GM19438 (cell line): ENCODE results near the gene WDR93.
"Not testable (repeated sequence)": the region's sequence is repeated elsewhere in the genome, so short reads cannot be mapped to it uniquely, and the experiment has no call there.

Experiments used
- ATAC-seq: cut with Tn5 transposase; IDR thresholded peaks from one replicate; pipeline ENCODE4 v1.9.1; 2021; ENCODE audit warnings: low read depth; ENCODE audit not compliant: unreplicated experiment

Gene WDR93

DNA sequence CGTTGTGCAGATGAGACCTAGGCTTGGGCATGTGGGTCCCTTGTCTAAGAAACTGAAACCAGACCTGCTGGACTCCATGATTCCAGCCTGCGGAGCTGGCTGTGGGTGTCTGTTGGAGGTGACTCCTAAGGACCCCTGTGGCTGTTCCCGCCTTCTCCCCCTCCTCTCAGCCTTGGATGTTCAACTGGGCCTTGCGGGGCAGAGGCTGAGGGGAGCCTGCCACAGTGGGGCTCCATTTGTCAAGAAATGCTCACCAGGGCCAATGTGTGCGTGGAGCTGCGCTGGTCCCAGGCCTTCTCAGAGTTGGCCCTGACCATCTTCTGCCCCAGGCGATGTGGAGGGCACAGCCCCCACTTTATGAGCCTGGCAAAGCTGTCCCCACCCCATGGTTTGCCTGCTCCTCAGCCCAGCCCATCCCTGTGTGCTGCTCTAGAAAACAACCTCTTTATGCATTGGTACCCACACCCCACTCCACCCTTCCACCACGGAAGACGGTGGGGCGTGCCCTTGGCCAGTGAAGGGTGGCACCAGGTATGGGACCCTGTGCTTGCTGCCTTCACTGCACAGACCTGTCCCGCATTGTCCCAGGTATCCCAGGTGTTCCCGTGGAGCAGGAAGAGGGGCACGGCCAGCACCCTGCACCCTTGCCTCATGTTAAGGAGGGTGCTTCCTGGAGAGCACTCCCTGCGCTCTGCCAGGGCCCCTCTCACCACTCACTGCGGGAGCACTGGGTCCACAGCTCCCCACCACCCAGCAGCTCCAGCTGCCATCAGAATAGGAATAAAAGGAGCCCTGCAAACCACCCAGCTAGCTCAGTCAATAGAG lies 93.5 kb downstream of the WDR93 start:
- ATAC-seq = no peak

GRCh38 chr15:89784686-89784960 lies 94.0 kb downstream of the WDR93 start:
- ATAC-seq = no peak

GRCh38 chr15:89785064-89785773 lies 94.6 kb downstream of the WDR93 start:
- no peak for ATAC-seq

DNA sequence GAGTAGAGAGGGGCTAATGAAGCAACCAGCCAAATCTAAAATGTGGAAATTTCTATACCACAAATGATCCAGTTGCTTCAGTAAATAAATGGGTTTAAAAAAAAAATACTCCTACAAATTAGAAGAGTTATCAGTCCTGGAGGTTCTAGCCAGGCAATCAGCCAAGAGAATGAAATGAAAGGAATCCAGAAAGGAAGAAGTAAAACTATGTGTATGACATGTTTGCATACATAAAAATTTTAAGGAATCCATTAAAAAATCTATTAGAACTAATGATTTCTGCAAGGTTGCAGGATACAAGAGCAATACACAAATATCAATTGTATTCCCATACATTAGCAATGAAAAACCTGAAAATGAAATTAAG lies 95.1 kb downstream of the WDR93 start:
- ATAC-seq = no peak

DNA sequence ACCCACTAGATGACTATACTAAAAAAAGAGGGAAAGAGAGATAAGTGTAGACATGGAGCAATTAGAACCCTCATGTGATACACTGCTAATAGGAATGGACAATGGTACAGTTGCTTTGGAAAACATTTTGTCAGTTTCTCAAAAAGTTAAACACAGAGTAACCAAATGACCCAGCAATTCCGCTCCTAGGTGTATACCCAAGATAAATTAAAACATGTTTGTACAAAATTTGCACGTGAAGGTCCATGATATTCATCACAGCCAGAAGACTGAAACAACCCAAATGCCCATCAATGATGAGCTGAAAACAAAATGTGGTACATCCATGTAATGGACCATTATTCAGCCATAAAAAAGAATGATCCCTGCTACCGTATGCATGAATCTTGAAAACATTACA lies 97.3 kb downstream of the WDR93 start:
- no peak for ATAC-seq

DNA sequence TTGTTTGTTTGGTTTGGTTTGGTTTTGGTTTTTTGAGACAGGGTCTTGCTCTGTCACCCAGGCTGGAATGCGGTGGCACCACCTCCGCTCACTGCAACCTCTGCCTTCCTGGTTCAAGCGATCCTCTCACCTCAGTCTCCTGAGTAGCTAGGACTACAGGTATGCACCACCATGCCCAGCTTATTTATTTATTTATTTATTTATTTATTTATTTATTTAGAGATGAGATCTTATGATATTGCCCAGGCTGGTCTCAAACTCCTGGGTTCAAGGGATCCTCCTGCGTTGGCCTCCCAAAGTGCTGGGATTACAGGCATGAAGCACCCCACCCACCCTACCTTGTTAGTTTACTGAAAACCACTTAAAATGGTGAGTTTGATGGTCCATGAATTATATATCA lies 98.0 kb downstream of the WDR93 start:
- ATAC-seq = not testable (repeated sequence)

DNA sequence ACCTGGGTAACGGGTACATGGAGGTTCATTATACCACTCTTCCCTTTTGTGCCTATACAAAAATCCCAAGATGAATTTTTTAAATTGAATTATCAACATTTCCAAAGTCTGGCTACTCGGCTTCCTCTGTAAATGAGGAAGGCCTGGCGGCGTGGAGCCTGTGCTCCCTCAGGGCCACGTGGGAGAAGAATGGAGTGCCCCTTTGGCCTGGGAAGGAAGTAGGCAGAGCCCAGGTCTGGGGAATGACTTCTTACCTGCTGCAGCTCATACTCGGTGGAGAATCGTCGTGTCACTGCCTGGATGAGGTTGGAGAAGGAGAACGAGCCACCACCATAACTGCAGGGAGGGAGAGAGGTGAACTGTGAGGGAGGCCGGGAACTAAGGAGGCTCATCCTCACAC lies 99.6 kb downstream of the WDR93 start:
- no peak for ATAC-seq

- ATAC-seq = no peak
Measured at GRCh38 chr15:89790661-89791060, 100.0 kb downstream of the WDR93 start.

DNA sequence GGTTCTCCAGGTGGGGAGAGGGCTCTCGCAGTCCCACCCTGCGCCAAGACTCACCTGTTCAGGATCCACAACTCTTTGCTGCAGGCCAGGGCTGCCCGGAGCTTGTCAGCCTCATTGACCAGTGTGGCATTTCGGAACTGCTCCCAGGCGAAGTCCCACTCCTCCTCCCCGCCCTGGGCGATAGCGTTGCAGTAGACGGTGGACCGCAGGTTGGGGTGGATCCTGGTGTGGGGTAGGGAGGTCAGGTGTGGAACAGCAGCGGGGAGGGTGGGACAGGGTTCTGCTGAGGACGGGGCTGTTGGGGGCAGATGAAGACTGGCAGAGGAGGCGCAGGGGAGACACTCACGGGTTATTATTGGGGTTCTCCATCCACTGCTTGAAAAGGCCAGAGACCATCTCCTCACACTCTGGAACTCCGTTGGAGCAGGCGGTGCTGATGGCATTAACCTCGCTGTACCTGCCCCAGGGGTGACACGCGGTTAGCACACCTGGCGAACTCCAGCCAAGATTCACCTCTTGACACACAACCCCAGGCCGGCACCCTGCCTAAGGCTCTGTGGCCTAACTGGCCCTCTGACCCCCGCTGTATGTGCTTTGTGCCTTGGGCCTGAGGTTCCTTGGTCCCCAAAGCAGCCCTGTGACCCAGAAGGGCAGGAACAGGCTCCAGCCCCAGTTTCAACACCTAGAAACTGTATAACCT lies 101.6 kb downstream of the WDR93 start:
- no peak for ATAC-seq
